ENCODE results near the gene UGT1A4.

The UGT1A4 gene

DNA sequence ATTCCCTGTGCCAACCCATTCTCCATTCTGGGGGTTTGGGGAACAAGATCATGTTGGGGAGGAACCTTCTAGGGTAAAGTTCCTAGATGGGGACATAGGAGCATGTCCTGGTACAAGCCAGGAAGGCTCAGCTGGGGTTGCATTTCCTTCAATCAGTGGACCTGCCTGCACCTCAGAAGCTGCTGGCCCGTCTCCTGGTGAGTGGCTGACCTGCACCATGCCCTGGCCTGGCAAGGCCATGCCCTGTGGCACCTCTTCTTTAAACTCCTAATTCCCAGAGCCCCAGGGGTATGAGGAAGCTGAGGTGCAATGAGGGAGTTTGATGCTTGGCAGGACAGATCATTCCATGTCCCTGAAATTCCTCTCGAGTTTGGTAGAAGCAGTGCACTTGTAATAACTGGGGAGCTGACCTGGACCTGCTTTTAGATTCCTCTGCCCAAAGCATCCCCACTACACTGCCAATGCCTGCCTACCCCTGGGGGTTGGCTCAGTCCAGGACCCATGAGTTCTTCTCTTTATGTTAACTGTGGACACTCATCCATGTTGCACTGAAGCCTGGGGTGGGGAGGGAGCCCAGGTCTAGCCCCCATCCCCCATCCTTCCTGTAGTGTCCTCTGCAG, 84.9 kb downstream of the UGT1A4 start:
- TF ChIP-seq, protein P1, sequence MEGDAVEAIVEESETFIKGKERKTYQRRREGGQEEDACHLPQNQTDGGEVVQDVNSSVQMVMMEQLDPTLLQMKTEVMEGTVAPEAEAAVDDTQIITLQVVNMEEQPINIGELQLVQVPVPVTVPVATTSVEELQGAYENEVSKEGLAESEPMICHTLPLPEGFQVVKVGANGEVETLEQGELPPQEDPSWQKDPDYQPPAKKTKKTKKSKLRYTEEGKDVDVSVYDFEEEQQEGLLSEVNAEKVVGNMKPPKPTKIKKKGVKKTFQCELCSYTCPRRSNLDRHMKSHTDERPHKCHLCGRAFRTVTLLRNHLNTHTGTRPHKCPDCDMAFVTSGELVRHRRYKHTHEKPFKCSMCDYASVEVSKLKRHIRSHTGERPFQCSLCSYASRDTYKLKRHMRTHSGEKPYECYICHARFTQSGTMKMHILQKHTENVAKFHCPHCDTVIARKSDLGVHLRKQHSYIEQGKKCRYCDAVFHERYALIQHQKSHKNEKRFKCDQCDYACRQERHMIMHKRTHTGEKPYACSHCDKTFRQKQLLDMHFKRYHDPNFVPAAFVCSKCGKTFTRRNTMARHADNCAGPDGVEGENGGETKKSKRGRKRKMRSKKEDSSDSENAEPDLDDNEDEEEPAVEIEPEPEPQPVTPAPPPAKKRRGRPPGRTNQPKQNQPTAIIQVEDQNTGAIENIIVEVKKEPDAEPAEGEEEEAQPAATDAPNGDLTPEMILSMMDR (IDR thresholded peaks at IDR 0.05) = no peak
- Histone ChIP-seq H3K4me3 (no peak overlapping the region), H3K27ac (no peak overlapping the region)
- DNase-seq (ENCODE audit: low spot score) = peak; percentile 55

DNA sequence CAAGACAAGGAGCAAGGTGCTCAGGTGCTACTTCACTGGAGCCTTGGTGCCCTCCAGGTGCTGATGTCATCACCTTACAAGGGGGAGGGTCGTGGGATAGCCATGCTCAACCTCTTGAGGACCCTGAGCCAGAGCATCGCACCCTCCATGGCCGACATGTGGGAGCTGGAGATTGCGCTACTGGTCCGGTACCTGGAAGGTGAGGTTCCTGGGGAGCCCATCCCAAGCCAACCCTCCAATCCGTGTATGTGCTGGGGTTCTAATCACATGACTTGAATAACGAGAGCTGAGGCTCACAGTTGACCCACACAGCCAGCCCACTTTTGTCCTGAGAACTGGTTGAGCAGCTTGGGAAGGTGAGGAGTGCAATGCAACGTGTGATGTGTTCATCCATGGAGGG, 85.5 kb downstream of the UGT1A4 start:
- DNase-seq (ENCODE audit: low spot score) = no peak
- Histone ChIP-seq H3K27ac (no peak overlapping the region), H3K4me3 (no peak overlapping the region)
- TF ChIP-seq, protein P1 (IDR thresholded peaks at IDR 0.05) = no peak

DNA sequence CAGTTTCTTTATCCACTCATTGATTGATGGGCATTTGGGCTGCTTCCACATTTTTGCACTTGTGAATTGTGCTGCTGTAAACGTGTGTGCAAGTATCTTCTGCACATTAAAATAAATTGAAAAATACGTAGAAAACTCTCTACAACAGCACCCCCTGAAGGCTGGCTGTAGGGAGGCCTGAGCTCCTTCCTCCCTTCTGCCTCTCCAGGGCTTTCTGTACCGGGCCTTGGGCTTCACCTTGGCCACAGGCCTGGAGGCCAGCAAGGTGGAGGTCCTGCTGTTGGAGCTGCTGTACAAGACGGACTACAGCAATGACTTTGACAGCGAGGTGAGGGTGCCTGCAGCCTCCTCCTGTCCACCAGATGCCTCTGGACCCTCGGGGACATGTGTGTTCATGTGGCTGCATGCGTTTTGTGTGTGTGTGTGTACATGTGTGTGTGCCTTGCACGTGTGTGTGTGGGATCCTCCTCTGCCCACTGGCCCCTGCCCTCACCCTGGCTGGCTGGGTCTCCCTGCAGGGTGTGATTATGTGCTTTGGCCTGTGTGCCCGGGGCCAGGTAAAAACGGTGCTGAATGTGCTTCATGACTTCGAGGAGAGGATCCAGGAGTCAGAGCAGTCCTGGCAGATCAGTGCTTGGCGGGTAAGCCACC, 88.8 kb downstream of the UGT1A4 start:
- no peak overlapping the region for H3K4me3 ChIP-seq
- TF ChIP-seq, protein P1 (IDR thresholded peaks at IDR 0.05) = no peak
- H3K27ac ChIP-seq = no peak overlapping the region
- peak; percentile 50 for DNase-seq (ENCODE audit: low spot score)

DNA sequence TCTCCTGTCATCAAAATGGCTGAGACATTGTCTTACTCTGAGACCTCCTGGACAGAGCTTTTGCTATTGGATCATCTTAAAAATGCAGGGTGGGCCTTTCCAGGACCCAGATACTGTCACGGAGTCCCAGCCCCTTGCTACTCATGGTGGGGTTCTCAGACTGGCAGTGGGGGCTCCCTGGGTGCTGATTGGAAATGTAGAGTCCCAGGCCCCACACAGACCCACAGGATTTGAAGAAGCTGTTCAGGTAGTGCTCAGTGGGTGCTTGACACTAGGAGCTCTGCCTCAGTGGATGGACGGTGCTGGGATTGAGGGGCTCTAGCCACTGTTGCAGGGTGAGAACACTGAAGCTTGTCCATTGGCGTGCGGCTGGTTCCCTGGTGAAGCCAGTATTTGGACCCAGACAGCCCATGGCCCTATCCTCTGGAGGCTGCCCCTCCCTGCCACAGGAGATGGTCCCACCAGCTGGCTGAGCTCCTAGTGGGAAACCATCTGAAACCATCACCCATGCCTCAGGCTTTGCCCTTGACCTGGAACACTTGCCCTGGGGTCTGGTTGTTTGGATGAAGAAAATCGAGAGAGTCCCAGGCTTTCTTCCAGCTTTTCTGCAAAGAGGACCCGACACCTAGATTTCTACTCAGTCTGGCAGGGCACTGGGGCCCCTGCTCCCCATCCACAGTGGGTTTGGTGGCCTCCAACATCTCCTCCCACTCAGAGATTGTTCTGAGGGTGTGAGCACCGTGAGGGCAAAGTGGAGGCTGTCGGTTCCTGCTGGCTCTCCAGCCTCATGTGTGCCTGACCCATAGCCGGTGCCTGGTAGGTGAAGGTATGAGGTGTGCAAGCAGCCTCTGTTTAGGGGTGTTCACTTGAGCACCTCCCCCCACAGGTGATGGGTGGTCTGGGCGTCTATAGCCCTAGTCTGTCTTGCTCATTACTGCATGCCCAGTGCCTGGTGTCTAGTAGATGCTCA, 89.7 kb downstream of the UGT1A4 start:
- Histone ChIP-seq H3K27ac (no peak overlapping the region), H3K4me3 (no peak overlapping the region)
- TF ChIP-seq, protein P1 (IDR thresholded peaks at IDR 0.05) = no peak
- peak; percentile 58 for DNase-seq (ENCODE audit: low spot score)

DNA sequence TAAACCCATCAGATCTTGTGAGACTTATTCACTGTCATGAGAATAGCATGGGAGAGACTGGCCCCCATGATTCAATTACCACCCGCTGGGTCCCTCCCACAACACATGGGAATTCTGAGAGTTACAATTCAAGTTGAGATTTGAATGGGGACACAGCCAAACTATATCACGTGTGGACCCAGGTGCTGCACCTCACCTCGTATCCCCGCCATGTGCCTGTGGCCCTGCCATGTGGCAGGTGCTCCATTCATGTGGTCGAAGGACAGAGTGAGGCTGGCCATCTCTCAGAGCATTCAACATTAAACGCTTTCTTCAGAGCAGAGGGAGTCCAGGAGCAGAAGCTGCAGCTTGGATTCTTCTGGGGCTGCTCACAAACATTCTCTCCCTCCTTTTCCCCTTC, 91.8 kb downstream of the UGT1A4 start:
- DNase-seq (ENCODE audit: low spot score) = no peak
- TF ChIP-seq, protein P1 (IDR thresholded peaks at IDR 0.05) = no peak
- no peak overlapping the region for H3K4me3 ChIP-seq
- H3K27ac ChIP-seq = no peak overlapping the region

DNA sequence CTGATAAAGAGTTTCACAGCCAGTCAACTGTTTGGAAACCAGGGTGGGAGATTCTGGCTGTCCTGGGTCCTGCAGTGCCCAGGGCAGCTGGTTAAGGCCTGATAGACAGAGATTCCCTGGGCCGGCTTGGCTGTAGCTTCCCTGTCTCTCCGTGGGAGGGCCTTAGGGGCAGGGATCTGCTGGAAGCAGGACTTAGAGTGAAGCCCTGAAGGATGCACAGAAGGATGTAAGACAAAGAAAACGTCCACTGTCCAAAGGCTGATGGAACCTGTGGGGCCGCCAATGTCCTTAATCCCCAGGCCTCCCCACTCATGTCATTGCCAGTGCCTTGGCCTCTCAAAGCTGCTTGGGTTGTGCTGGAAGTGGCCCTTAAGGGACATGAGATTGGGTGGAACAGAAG, 92.6 kb downstream of the UGT1A4 start:
- DNase-seq (ENCODE audit: low spot score) = no peak
- H3K27ac ChIP-seq = no peak overlapping the region
- no peak overlapping the region for H3K4me3 ChIP-seq
- TF ChIP-seq, protein P1 (IDR thresholded peaks at IDR 0.05) = no peak
